ENCODE results near the gene PHF14.

DNA sequence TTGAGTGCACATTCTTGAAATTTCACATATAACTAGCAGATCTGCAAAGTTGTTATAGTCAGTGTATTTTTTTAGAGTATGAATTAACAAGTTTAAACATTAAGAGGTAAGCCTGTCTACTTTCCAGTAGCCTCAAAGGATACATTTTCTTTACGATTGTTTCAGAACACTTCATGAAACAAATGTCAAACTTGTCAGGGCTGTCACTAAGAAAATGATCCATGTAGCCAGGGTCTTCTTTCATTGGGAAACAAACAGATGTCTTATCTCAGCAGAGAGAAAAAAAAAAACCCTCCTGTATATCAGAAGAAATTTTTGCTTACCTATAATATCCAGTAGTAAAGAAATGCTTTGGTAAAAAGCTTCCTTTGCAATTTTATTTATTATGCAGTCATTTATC, 192.4 kb downstream of the PHF14 start:
- TF ChIP-seq, protein P1, sequence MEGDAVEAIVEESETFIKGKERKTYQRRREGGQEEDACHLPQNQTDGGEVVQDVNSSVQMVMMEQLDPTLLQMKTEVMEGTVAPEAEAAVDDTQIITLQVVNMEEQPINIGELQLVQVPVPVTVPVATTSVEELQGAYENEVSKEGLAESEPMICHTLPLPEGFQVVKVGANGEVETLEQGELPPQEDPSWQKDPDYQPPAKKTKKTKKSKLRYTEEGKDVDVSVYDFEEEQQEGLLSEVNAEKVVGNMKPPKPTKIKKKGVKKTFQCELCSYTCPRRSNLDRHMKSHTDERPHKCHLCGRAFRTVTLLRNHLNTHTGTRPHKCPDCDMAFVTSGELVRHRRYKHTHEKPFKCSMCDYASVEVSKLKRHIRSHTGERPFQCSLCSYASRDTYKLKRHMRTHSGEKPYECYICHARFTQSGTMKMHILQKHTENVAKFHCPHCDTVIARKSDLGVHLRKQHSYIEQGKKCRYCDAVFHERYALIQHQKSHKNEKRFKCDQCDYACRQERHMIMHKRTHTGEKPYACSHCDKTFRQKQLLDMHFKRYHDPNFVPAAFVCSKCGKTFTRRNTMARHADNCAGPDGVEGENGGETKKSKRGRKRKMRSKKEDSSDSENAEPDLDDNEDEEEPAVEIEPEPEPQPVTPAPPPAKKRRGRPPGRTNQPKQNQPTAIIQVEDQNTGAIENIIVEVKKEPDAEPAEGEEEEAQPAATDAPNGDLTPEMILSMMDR (IDR thresholded peaks at IDR 0.05), result no peak
- no peak for TF ChIP-seq POLR2A (IDR thresholded peaks at IDR 0.05)
- TF ChIP-seq POLR2AphosphoS5 (IDR thresholded peaks at IDR 0.05), result no peak
